Gastrocnemius medialis (tissue), 4 donors: ENCODE measurements around the gene SPRR5.

Experiments used
- CTCF ChIP-seq, 5 experiments: fragments of 450-650 bp in 3 of 5; fragments of 200-600 bp in 2 of 5; sonication (generic) in 2 of 5; IDR thresholded peaks in 4 of 5; conservative IDR thresholded peaks in 1 of 5; 1 replicate in 4 of 5; 2 replicates in 1 of 5; pipeline ENCODE4 v1.5.1; 2016 to 2019; ENCODE audit warnings: antibody characterized with exemption in 5 of 5, mild to moderate bottlenecking in 3 of 5, moderate library complexity in 3 of 5
- POLR2A ChIP-seq, 2 donors: fragments of 450-650 bp; IDR thresholded peaks; one replicate each; pipeline ENCODE4 v1.6.1; 2017; ENCODE audit warnings: antibody characterized with exemption in 2 of 2, mild to moderate bottlenecking in 2 of 2, moderate library complexity in 2 of 2

GRCh38 chr1:152996633-152997400 lies 49.8 kb downstream of the SPRR5 start:
- TF ChIP-seq POLR2A (IDR thresholded peaks at IDR 0.05), result no peak
- no peak for TF ChIP-seq CTCF (IDR thresholded peaks at IDR 0.05 in 4 of 5, conservative IDR thresholded peaks at IDR 0.05 in 1 of 5)
